Measurements from ENCODE around the gene FEN1.

FEN1 gene

DNA sequence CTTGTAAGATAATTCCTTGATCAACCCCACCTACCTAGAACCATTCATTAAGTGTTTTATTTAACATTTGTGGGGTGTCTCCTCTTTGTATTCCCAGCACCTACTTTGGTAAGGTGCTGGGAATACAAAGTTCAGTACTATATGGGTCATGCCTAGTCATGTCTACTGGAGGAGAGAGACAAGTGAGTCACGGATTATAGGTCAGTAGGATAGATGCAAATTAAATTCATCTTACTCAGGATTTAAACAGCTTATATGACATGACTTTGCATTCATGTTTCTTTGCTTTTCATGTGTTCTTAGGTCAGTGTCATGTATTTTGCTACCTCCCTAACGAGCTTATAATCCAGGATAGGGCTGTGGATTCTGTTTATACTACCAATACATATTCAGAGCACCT lies 27.5 kb downstream of the FEN1 start:
- H3K9ac ChIP-seq (ENCODE audit: insufficient read length) = no peak overlapping the region
- H3K4me3 ChIP-seq = no peak overlapping the region
- no peaks in the 10 kb centered on the region for H3K9me3 ChIP-seq (ENCODE audit: low read depth, low read length)
- no peaks in the 10 kb centered on the region for H3K36me3 ChIP-seq (ENCODE audit: insufficient read depth, low read length)
- no peak overlapping the region for H3K27ac ChIP-seq
- TF ChIP-seq EZH2 (IDR thresholded peaks at IDR 0.05) (no peak), POLR2AphosphoS5 (IDR thresholded peaks at IDR 0.05; ENCODE audit: borderline replicate concordance, low read depth, low read length) (no peak), FOXP2 (optimal IDR thresholded peaks at IDR 0.05; ENCODE audit: control extremely low read depth, extremely low read length, insufficient read depth) (no peak)
- no peak for DNase-seq (ENCODE audit: low read depth, low spot score)

DNA sequence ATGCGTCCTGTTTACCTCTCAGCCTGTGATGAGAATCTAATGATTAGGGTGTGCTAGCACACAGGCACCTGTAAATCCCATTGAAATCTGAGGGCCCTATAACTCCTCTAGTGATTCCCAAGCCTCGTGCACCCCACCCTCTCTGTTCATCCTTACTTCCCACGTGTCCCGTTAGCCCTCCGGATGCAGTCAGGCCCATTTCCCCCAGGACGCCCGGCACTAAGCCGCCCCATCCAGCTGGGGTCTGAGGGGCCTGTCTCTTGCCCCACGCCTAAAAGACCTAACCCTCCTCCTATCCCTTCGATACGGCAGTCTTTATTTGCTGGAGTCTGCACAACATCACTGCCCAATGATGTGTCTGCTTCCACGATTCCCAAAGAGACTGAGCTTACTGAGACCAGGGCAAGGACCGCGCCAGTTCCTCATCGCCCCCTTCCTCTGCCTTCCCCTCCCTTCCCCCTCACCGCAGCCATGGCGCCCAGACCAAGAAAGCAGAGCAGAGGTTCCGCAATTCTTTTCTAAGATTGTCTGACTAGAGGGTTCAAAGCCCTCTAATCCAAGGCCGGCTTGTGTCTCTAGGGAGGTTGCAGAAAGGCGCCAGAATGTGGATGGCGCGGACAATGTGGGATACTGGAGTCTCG lies 34.3 kb downstream of the FEN1 start:
- TF ChIP-seq FOXP2 (optimal IDR thresholded peaks at IDR 0.05; ENCODE audit: control extremely low read depth, extremely low read length, insufficient read depth) (no peak), POLR2AphosphoS5 (IDR thresholded peaks at IDR 0.05; ENCODE audit: borderline replicate concordance, low read depth, low read length) (no peak), EZH2 (IDR thresholded peaks at IDR 0.05) (no peak)
- H3K4me3 ChIP-seq = peak overlapping the region; percentile 86; the same call in 1 of the 2 replicates

DNA sequence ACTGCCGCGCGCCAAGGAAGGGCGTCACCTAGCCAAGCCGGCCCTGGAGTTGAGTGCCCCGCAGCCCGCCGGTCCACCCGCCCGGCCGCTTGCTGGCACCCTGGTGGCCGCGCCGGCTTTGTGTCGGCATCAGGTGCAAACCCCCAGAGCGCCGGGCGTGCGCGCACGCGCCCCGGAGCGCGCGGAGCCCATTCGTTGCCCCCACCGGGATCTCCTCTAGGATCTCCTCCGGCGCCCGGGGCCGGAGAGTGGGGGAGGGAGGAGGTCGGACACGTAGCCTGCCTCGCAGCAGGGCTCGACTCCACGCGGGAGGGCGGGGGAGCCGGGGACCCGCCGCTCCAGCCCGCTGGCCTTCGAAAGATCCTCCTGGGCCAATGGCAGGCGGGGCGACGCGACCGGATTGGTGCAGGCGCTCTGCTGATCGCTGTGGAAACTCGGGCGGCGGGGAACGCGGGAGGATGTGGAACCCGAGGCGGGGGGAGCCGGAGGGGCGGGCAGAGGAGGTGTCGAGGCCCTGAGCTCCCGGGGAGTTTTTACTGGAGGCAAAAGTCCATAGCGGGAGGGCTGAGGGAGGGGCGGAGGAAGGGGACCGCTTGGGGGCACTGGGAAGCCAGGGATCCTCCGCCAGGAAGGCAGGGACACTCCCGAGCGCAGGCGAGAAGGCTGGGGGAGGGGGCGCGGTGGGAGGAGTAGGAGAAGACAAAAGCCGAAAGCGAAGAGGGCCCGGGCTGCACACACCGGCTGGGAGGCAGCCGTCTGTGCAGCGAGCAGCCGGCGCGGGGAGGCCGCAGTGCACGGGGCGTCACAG lies 35.1 kb downstream of the FEN1 start, which contains the start of gene FADS2:
FADS2 (plus strand) TSS at position 730 of the 808 bp plus-strand sequence. CDS start 91 bp downstream, outside the sequence.
- Histone ChIP-seq H3K27ac (peak within 1 kb of the TSS; percentile 99), H3K4me3 (peak within 1 kb of the TSS; percentile 86), H3K9ac (ENCODE audit: insufficient read length) (peak within 1 kb of the TSS; percentile 85), H3K9me3 (ENCODE audit: low read depth, low read length) (no peaks in the 10 kb centered on the region), H3K36me3 (ENCODE audit: insufficient read depth, low read length) (peaks cover 15% of the 10 kb centered on the region; the same call in 1 of the 2 replicates)
- no peak for DNase-seq (ENCODE audit: low read depth, low spot score)
- TF ChIP-seq EZH2 (IDR thresholded peaks at IDR 0.05) = no peak
- TF ChIP-seq FOXP2 (optimal IDR thresholded peaks at IDR 0.05; ENCODE audit: control extremely low read depth, extremely low read length, insufficient read depth) = peak; percentile 80
- TF ChIP-seq POLR2AphosphoS5 (IDR thresholded peaks at IDR 0.05; ENCODE audit: borderline replicate concordance, low read depth, low read length) = peak; percentile 97

More for the DNA sequence above, 34.3 kb downstream of the FEN1 start:
- peak overlapping the region; percentile 85 for H3K9ac ChIP-seq (ENCODE audit: insufficient read length)
- peak overlapping the region; percentile 99 for H3K27ac ChIP-seq
- no peak for DNase-seq (ENCODE audit: low read depth, low spot score)
- peaks cover 15% of the 10 kb centered on the region; the same call in 1 of the 2 replicates for H3K36me3 ChIP-seq (ENCODE audit: insufficient read depth, low read length)
- no peaks in the 10 kb centered on the region for H3K9me3 ChIP-seq (ENCODE audit: low read depth, low read length)

DNA sequence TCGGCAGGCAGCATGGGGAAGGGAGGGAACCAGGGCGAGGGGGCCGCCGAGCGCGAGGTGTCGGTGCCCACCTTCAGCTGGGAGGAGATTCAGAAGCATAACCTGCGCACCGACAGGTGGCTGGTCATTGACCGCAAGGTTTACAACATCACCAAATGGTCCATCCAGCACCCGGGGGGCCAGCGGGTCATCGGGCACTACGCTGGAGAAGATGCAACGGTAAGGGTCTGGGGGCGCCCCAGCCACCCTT lies 35.6 kb downstream of the FEN1 start:
- Histone ChIP-seq H3K9me3 (ENCODE audit: low read depth, low read length) (no peaks in the 10 kb centered on the region), H3K27ac (peak overlapping the region; percentile 99), H3K36me3 (ENCODE audit: insufficient read depth, low read length) (peaks cover 15% of the 10 kb centered on the region; the same call in 1 of the 2 replicates)

DNA sequence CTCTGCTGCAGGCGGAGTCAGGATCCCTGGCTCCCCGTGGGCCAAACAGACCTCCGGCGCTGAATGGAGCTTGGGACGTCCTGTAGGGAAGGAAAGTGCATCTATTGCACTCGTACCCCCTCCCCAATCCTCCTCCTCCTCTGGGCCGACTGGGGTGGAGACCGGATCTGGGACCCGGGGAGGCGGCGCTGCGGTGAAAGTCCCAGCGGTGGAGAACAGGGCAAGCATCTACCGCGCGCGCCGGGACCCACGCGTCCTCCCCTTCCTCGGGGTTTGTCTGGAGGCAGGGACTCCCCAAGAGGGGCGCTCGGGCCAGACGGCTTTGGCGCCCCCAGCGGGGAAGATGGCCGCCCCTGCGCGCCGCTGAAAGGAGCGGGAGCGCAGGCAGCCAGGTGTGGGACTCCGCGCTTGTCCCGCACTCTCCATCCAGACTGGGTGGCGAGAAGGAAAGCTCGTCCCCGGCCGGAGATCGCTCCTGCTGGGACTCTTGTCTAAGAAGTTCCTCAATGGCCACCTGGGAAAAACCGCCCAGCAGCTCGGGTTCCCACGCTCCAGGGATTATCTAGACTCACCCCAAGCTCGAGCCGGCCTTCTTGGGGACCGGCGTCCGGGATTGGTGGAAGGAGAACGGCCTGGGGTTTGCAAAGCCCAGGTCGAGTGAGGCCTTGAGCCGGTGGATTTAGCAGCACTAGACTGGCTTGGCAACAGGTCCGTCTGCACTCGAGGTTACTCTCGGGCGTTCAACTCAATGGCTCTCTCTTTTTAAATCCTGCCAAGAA lies 36.1 kb downstream of the FEN1 start:
- no peak for DNase-seq (ENCODE audit: low read depth, low spot score)
- H3K36me3 ChIP-seq (ENCODE audit: insufficient read depth, low read length) = peaks cover 19% of the 10 kb centered on the region
- no peaks in the 10 kb centered on the region for H3K9me3 ChIP-seq (ENCODE audit: low read depth, low read length)
- no peak for TF ChIP-seq EZH2 (IDR thresholded peaks at IDR 0.05)
- no peak; the same call in 1 of the 2 replicates for TF ChIP-seq POLR2AphosphoS5 (IDR thresholded peaks at IDR 0.05; ENCODE audit: borderline replicate concordance, low read depth, low read length)
- no peak for TF ChIP-seq FOXP2 (optimal IDR thresholded peaks at IDR 0.05; ENCODE audit: control extremely low read depth, extremely low read length, insufficient read depth)
- peak overlapping the region; percentile 85 for H3K9ac ChIP-seq (ENCODE audit: insufficient read length)
- peak overlapping the region; percentile 86 for H3K4me3 ChIP-seq
- peak overlapping the region; percentile 99 for H3K27ac ChIP-seq

More for the DNA sequence above, 35.6 kb downstream of the FEN1 start:
- DNase-seq (ENCODE audit: low read depth, low spot score) = no peak
- H3K4me3 ChIP-seq = peak overlapping the region; percentile 86
- TF ChIP-seq EZH2 (IDR thresholded peaks at IDR 0.05) (no peak), FOXP2 (optimal IDR thresholded peaks at IDR 0.05; ENCODE audit: control extremely low read depth, extremely low read length, insufficient read depth) (no peak), POLR2AphosphoS5 (IDR thresholded peaks at IDR 0.05; ENCODE audit: borderline replicate concordance, low read depth, low read length) (no peak)
- peak overlapping the region; percentile 85 for H3K9ac ChIP-seq (ENCODE audit: insufficient read length)

DNA sequence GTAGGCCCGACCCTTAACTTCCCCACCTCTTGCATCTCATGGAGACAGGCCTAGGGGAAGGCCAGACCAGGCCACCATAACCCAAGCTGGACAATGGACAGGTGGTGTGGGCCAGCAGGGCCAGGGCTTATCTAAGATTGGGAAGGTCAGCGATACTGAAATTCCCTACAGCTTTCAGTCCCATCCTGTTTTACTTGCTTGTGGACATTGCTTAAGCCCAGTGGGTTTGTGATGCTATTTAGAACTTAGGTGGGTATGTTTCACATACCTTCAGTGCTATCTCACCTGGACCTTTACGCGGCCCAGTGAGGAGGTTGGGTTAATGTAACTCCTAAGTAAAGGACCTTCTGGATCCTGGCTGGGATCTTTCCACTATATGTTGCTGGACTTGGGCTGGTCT lies 37.1 kb downstream of the FEN1 start:
- Histone ChIP-seq H3K9ac (ENCODE audit: insufficient read length) (peak overlapping the region; percentile 85), H3K36me3 (ENCODE audit: insufficient read depth, low read length) (peaks cover 21% of the 10 kb centered on the region), H3K4me3 (peak overlapping the region; percentile 86), H3K9me3 (ENCODE audit: low read depth, low read length) (no peaks in the 10 kb centered on the region), H3K27ac (peak overlapping the region; percentile 99)
- no peak for DNase-seq (ENCODE audit: low read depth, low spot score)
- no peak; the same call in 1 of the 2 replicates for TF ChIP-seq POLR2AphosphoS5 (IDR thresholded peaks at IDR 0.05; ENCODE audit: borderline replicate concordance, low read depth, low read length)
- no peak for TF ChIP-seq EZH2 (IDR thresholded peaks at IDR 0.05)
- TF ChIP-seq FOXP2 (optimal IDR thresholded peaks at IDR 0.05; ENCODE audit: control extremely low read depth, extremely low read length, insufficient read depth) = no peak

DNA sequence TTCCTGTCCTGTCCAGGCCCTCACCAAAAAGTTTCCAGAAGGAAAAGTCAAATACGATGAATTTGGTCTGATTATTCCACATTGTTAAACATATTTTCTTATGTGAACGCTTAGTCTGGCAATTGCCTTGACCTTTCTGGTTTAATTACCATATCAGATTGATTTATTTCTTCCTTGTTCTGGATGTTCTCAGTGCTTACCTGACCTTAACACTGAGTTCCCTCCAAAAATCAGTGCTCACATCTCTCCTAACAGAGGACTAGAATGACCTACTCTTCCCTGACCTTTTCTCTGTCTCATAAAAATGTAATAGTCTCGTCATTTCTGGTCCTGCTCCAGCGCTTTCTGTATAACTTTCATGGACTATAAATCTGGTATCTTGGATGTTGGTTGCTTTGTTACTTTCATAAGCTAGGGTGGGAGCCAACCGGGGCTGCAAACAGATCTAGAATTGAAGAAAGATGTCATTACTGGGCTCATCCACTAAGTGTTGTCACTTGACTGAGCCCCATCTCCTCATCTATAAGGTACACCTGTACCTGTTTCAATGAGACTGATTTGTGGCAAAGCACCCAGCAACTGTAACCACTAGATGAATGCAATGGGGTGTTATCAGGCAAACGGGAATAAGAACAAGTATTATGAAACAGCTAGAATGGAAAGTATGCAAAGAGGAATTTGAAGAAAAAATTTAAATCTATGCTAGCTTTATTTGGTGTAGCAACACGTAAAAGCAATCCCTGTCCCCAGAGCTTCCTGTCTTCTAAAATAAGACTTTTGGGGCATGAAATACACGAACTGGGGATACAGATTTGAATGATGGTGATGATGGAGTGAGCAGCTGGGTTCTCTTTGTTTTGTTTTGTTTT lies 37.8 kb downstream of the FEN1 start:
- peak overlapping the region; percentile 85 for H3K9ac ChIP-seq (ENCODE audit: insufficient read length)
- DNase-seq (ENCODE audit: low read depth, low spot score) = no peak
- no peaks in the 10 kb centered on the region for H3K9me3 ChIP-seq (ENCODE audit: low read depth, low read length)
- no peak for TF ChIP-seq POLR2AphosphoS5 (IDR thresholded peaks at IDR 0.05; ENCODE audit: borderline replicate concordance, low read depth, low read length)
- TF ChIP-seq FOXP2 (optimal IDR thresholded peaks at IDR 0.05; ENCODE audit: control extremely low read depth, extremely low read length, insufficient read depth) = no peak
- no peak for TF ChIP-seq EZH2 (IDR thresholded peaks at IDR 0.05)
- peaks cover 21% of the 10 kb centered on the region for H3K36me3 ChIP-seq (ENCODE audit: insufficient read depth, low read length)
- peak overlapping the region; percentile 99 for H3K27ac ChIP-seq
- H3K4me3 ChIP-seq = peak overlapping the region; percentile 86

All from SK-N-MC (cell line).